Esophagus squamous epithelium (tissue), 4 donors: ENCODE measurements around the gene MTFR1L.

ENCODE experiments used
- POLR2A ChIP-seq, 4 donors: fragments of 450-650 bp; IDR thresholded peaks; one replicate each; pipeline ENCODE4 v1.6.1; 2017; ENCODE audit warnings: antibody characterized with exemption in 4 of 4, mild to moderate bottlenecking in 4 of 4, moderate library complexity in 3 of 4
- TF ChIP-seq, protein P1 (sequence below), 6 experiments: fragments of 450-650 bp in 4 of 6; fragments of 200-600 bp in 2 of 6; sonication (generic) in 2 of 6; IDR thresholded peaks; one replicate each; pipeline ENCODE4 v1.5.1; 2016 to 2019; ENCODE audit warnings: antibody characterized with exemption in 6 of 6, mild to moderate bottlenecking in 4 of 6, moderate library complexity in 4 of 6

DNA sequence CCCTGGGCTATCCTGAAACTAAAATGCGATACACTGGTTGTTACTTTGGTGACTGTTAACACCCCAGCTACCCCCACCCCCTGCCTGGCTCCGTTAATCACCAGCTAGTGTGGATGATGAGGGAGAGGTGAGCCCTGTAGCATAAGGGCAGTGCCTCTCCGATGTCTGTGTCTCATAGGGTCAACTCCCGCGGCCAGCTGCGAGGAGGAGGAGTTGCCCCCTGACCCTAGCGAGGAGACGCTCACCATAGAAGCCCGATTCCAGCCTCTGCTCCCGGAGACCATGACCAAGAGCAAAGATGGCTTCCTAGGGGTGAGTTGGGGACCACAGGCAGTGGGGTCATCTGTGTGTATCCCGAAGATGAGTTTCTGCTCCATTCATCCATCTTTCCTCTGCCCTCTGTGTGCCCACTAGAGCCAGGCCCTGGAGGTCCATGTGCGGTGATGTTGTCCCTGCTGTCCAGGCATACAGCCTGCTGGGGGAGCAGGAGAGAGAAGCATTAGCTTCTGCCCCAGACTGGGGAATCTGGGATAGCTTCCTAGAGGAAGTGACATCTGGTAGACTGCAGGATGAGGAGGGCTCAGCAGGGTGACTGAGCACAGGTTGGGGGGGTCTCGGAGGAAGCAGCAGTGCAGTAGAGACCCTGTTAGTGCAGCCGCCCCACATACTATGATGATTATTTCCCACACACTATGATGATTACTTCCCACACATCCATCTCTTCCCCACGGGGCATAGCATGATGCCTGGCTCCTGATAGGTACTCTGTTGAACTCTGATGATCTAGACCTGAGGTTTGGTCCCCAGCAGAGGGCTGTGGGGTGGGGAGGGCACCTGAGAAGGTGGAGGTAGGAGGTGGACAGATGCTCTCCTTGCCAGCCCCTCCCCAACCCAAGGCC lies 14.5 kb upstream of the MTFR1L start:
- TF ChIP-seq, protein P1, sequence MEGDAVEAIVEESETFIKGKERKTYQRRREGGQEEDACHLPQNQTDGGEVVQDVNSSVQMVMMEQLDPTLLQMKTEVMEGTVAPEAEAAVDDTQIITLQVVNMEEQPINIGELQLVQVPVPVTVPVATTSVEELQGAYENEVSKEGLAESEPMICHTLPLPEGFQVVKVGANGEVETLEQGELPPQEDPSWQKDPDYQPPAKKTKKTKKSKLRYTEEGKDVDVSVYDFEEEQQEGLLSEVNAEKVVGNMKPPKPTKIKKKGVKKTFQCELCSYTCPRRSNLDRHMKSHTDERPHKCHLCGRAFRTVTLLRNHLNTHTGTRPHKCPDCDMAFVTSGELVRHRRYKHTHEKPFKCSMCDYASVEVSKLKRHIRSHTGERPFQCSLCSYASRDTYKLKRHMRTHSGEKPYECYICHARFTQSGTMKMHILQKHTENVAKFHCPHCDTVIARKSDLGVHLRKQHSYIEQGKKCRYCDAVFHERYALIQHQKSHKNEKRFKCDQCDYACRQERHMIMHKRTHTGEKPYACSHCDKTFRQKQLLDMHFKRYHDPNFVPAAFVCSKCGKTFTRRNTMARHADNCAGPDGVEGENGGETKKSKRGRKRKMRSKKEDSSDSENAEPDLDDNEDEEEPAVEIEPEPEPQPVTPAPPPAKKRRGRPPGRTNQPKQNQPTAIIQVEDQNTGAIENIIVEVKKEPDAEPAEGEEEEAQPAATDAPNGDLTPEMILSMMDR (IDR thresholded peaks at IDR 0.05), result no peak
- no peak for TF ChIP-seq POLR2A (IDR thresholded peaks at IDR 0.05)
